Myocyte (in vitro differentiated cells): Measurements from ENCODE around the gene SARDH. TPM values are rescaled to one million over a fixed set of nuclear protein-coding genes. Genes with fewer than 3 reads are reported as not detected.

Experiments
- DNase-seq: peaks from one replicate; pipeline ENCODE4 v3.0.0-alpha.2; 2012; ENCODE audit warnings: low read depth
- total RNA-seq: library from RNA; depleted of rRNA; stranded (reverse); fragments of >200 nt; gene quantifications from 2 replicates; pipeline ENCODE4 v1.2.3, GENCODE V29; 2014

The SARDH gene
- total RNA-seq, 1 donor from 2014 or later: 55.6 TPM

GRCh38 chr9:133672503-133673257, 65.5 kb downstream of the SARDH start:
- no peak for DNase-seq

GRCh38 chr9:133671371-133671770, 66.8 kb downstream of the SARDH start:
- DNase-seq: no peak

GRCh38 chr9:133670466-133670865, 67.7 kb downstream of the SARDH start:
- no peak for DNase-seq

GRCh38 chr9:133669182-133669801, 68.9 kb downstream of the SARDH start:
- no peak for DNase-seq

GRCh38 chr9:133667759-133668450, 70.2 kb downstream of the SARDH start:
- DNase-seq: no peak

GRCh38 chr9:133666845-133667244, 71.3 kb downstream of the SARDH start:
- DNase-seq: no peak

- no peak for DNase-seq
Observed at GRCh38 chr9:133666387-133666786, 71.8 kb downstream of the SARDH start.

- no peak for DNase-seq
Observed at GRCh38 chr9:133665535-133665934, 72.6 kb downstream of the SARDH start.

- no peak for DNase-seq
Observed at GRCh38 chr9:133665096-133665495, 73.1 kb downstream of the SARDH start.

- DNase-seq: no peak
Observed at GRCh38 chr9:133664173-133665050, 73.7 kb downstream of the SARDH start.

GRCh38 chr9:133661846-133662540, 76.2 kb downstream of the SARDH start:
- DNase-seq: no peak

GRCh38 chr9:133659516-133659915, 78.6 kb downstream of the SARDH start:
- DNase-seq: no peak

GRCh38 chr9:133658442-133659431, 79.4 kb downstream of the SARDH start:
- peak; percentile 84 for DNase-seq

GRCh38 chr9:133657120-133657661, 81.0 kb downstream of the SARDH start:
- DNase-seq: peak; percentile 57

GRCh38 chr9:133656211-133657119, 81.7 kb downstream of the SARDH start:
- no peak for DNase-seq

- DNase-seq: no peak
Observed at GRCh38 chr9:133655701-133656100, 82.5 kb downstream of the SARDH start.

- DNase-seq: no peak
Observed at GRCh38 chr9:133654736-133655657, 83.2 kb downstream of the SARDH start.
